ENCODE data around the gene PTK6. TPM values are rescaled to one million over a fixed set of nuclear protein-coding genes. Genes with fewer than 3 reads are reported as not detected.

Gene PTK6
- total and polyA plus RNA-seq, 2 donors (not counting 1 experiment from before 2014, with no cell fraction given): 0.86 to 2.3 TPM

GRCh38 chr20:63478346-63479302, 58.6 kb downstream of the PTK6 start:
- ATAC-seq (ENCODE audit: low read depth): no peak
- CTCF ChIA-PET: interaction anchor here (0.7 kb wide), 1 partner anchor 18 kb away, joined by 4 read pairs; no protein-coding TSS in a partner anchor
- H3K4me1 ChIP-seq (ENCODE audit: control insufficient read depth in 2 of 2, insufficient read depth in 2 of 2, low read length in 2 of 2): peaks cover 0 to 4% of the 10 kb centered on the region in 2 donors

More at GRCh38 chr20:63478346-63479302, 58.6 kb downstream of the PTK6 start:
- H3K9me3 Mint-ChIP-seq (ENCODE audit: insufficient read depth): no peaks in the 10 kb centered on the region
- Histone ChIP-seq H3K9ac (ENCODE audit: low read length) (no peak overlapping the region), H3K79me2 (ENCODE audit: control insufficient read depth, insufficient read depth, low read length) (no peaks in the 10 kb centered on the region), H4K20me1 (ENCODE audit: control insufficient read depth, insufficient read depth, low read length, poor library complexity, severe bottlenecking) (no peaks in the 10 kb centered on the region), H3K4me2 (replicated peaks; ENCODE audit: low read depth, low read length, poor library complexity, severe bottlenecking) (no peak overlapping the region), H3K27me3 (replicated peaks in 1 of 4; ENCODE audit: control extremely low read depth in 1 of 4, control insufficient read depth in 3 of 4, insufficient read depth in 4 of 4, low read length in 3 of 4) (peaks cover 0 to 63% (median 11%) of the 10 kb centered on the region in 4 experiments), H3K27ac (ENCODE audit: low read length in 2 of 2) (no peak overlapping the region), H3K4me3 (ENCODE audit: control extremely low read depth in 1 of 5, extremely low read depth in 1 of 5, insufficient read depth in 1 of 5, low read depth in 2 of 5, low read length in 4 of 5) (no peak overlapping the region), H3K36me3 (replicated peaks in 1 of 2; ENCODE audit: control extremely low read depth in 1 of 2, control insufficient read depth in 1 of 2, extremely low read depth in 1 of 2, insufficient read depth in 2 of 2, low read length in 1 of 2) (no peaks in the 10 kb centered on the region), H2AFZ (ENCODE audit: insufficient read depth, low read depth, low read length, poor library complexity, severe bottlenecking) (no peak overlapping the region), H3K9me3 (ENCODE audit: control extremely low read depth in 1 of 3, control insufficient read depth in 2 of 3, insufficient read depth in 1 of 3, low read length in 2 of 3) (no peaks in the 10 kb centered on the region)
- DNase-seq: no peak
- H3K27me3 Mint-ChIP-seq: peaks cover 44% of the 10 kb centered on the region
- H3K27ac Mint-ChIP-seq: no peak overlapping the region
- WGBS (ENCODE audit: insufficient coverage): 88% methylated on average over 31 of the region's 34 CpGs
- H3K4me1 Mint-ChIP-seq: peaks cover 7% of the 10 kb centered on the region
- POLR2A ChIA-PET: no interaction called here
- no peak overlapping the region for H3K4me3 Mint-ChIP-seq
- no peak for TF ChIP-seq EZH2 (IDR thresholded peaks at IDR 0.05; ENCODE audit: borderline replicate concordance, insufficient read depth, low read depth, low read length, poor library complexity, severe bottlenecking)
- TF ChIP-seq CTCF (IDR thresholded peaks at IDR 0.05): no peak
- intact Hi-C loops (cut with micrococcal nuclease): no loop called here

Other genes starting within 250 kb of the PTK6 start
- gene COL20A1, start 244.2 kb downstream of the PTK6 start, total RNA-seq: not detected in 2 replicates
- not detected in 2 replicates for gene COL20A1, start 244.2 kb downstream of the PTK6 start, polyA plus RNA-seq
- gene CHRNA4, start 176.0 kb downstream of the PTK6 start, total RNA-seq: not detected in 2 replicates
- not detected in 2 replicates for gene CHRNA4, start 176.0 kb downstream of the PTK6 start, polyA plus RNA-seq
- 0.12 and 0.49 TPM in 2 replicates for gene KCNQ2, start 64.7 kb downstream of the PTK6 start, total RNA-seq
- gene KCNQ2, start 64.7 kb downstream of the PTK6 start, polyA plus RNA-seq: not detected in 2 replicates
- gene EEF1A2, start 38.3 kb downstream of the PTK6 start, total RNA-seq: 1.8 and 2.2 TPM in 2 replicates
- 2.4 and 2.9 TPM in 2 replicates for gene EEF1A2, start 38.3 kb downstream of the PTK6 start, polyA plus RNA-seq
- gene PPDPF, start 16.6 kb downstream of the PTK6 start, total RNA-seq: 149 and 162 TPM in 2 replicates
- gene PPDPF, start 16.6 kb downstream of the PTK6 start, polyA plus RNA-seq: 93.5 and 144 TPM in 2 replicates
- gene SRMS, start 10.4 kb upstream of the PTK6 start, total RNA-seq: 0.17 and 0.27 TPM in 2 replicates
- 0.26 and 0.54 TPM in 2 replicates for gene SRMS, start 10.4 kb upstream of the PTK6 start, polyA plus RNA-seq
- gene FNDC11, start 16.8 kb upstream of the PTK6 start, total RNA-seq: 3.8 and 5.1 TPM in 2 replicates
- gene FNDC11, start 16.8 kb upstream of the PTK6 start, polyA plus RNA-seq: 32.3 and 34.2 TPM in 2 replicates
- gene HELZ2, start 36.9 kb upstream of the PTK6 start, total RNA-seq: 52.6 and 53.7 TPM in 2 replicates
- 36.3 and 40.6 TPM in 2 replicates for gene HELZ2, start 36.9 kb upstream of the PTK6 start, polyA plus RNA-seq
- 24.5 and 26.1 TPM in 2 replicates for gene GMEB2, start 89.7 kb upstream of the PTK6 start, total RNA-seq
- 17.7 and 26.3 TPM in 2 replicates for gene GMEB2, start 89.7 kb upstream of the PTK6 start, polyA plus RNA-seq
- 32.2 and 35.0 TPM in 2 replicates for gene STMN3, start 116.0 kb upstream of the PTK6 start, total RNA-seq
- 56.4 and 59.4 TPM in 2 replicates for gene STMN3, start 116.0 kb upstream of the PTK6 start, polyA plus RNA-seq
- 32.6 and 35.3 TPM in 2 replicates for gene RTEL1, start 120.9 kb upstream of the PTK6 start, total RNA-seq
- 15.1 and 21.2 TPM in 2 replicates for gene RTEL1, start 120.9 kb upstream of the PTK6 start, polyA plus RNA-seq
- not detected in 2 replicates for gene TNFRSF6B, start 159.3 kb upstream of the PTK6 start, total RNA-seq
- 6.7 and 7.8 TPM in 2 replicates for gene TNFRSF6B, start 159.3 kb upstream of the PTK6 start, polyA plus RNA-seq
- 73.3 and 75.5 TPM in 2 replicates for gene ARFRP1, start 170.6 kb upstream of the PTK6 start, total RNA-seq
- gene ARFRP1, start 170.6 kb upstream of the PTK6 start, polyA plus RNA-seq: 41.0 and 42.1 TPM in 2 replicates
- gene ZGPAT, start 170.7 kb upstream of the PTK6 start, total RNA-seq: 46.1 and 47.5 TPM in 2 replicates
- 62.1 and 71.7 TPM in 2 replicates for gene ZGPAT, start 170.7 kb upstream of the PTK6 start, polyA plus RNA-seq
- gene LIME1, start 199.3 kb upstream of the PTK6 start, total RNA-seq: 14.5 and 14.8 TPM in 2 replicates
- 63.0 and 95.2 TPM in 2 replicates for gene LIME1, start 199.3 kb upstream of the PTK6 start, polyA plus RNA-seq
- gene SLC2A4RG, start 202.4 kb upstream of the PTK6 start, total RNA-seq: 49.4 and 50.8 TPM in 2 replicates
- 28.5 and 39.7 TPM in 2 replicates for gene SLC2A4RG, start 202.4 kb upstream of the PTK6 start, polyA plus RNA-seq